ENCODE results near the gene MAPK8IP3. TPM values are rescaled to one million over a fixed set of nuclear protein-coding genes. Genes with fewer than 3 reads are reported as not detected.
A peak's percentile ranks its signal among the peaks of the same experiment; 100 is the strongest.

MAPK8IP3 gene
- total RNA-seq, 6 experiments from 2014 or later: 34.3 to 39.9 (median 37.1) TPM

- H3K27ac Mint-ChIP-seq: no peak overlapping the region
- no peak overlapping the region for H3K4me3 Mint-ChIP-seq
- peaks cover 7% of the 10 kb centered on the region for H3K36me3 Mint-ChIP-seq (ENCODE audit: low read depth)
- H3K4me1 Mint-ChIP-seq (ENCODE audit: low read depth): peaks cover 14% of the 10 kb centered on the region
- TF ChIP-seq, protein P1, sequence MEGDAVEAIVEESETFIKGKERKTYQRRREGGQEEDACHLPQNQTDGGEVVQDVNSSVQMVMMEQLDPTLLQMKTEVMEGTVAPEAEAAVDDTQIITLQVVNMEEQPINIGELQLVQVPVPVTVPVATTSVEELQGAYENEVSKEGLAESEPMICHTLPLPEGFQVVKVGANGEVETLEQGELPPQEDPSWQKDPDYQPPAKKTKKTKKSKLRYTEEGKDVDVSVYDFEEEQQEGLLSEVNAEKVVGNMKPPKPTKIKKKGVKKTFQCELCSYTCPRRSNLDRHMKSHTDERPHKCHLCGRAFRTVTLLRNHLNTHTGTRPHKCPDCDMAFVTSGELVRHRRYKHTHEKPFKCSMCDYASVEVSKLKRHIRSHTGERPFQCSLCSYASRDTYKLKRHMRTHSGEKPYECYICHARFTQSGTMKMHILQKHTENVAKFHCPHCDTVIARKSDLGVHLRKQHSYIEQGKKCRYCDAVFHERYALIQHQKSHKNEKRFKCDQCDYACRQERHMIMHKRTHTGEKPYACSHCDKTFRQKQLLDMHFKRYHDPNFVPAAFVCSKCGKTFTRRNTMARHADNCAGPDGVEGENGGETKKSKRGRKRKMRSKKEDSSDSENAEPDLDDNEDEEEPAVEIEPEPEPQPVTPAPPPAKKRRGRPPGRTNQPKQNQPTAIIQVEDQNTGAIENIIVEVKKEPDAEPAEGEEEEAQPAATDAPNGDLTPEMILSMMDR (IDR thresholded peaks at IDR 0.05): no peak
- DNase-seq: no peak
- H3K9me3 Mint-ChIP-seq: no peaks in the 10 kb centered on the region
- peaks cover 26% of the 10 kb centered on the region for H3K27me3 Mint-ChIP-seq (ENCODE audit: insufficient read depth)
Observed at GRCh38 chr16:1775006-1775845, 69.2 kb downstream of the MAPK8IP3 start.

DNA sequence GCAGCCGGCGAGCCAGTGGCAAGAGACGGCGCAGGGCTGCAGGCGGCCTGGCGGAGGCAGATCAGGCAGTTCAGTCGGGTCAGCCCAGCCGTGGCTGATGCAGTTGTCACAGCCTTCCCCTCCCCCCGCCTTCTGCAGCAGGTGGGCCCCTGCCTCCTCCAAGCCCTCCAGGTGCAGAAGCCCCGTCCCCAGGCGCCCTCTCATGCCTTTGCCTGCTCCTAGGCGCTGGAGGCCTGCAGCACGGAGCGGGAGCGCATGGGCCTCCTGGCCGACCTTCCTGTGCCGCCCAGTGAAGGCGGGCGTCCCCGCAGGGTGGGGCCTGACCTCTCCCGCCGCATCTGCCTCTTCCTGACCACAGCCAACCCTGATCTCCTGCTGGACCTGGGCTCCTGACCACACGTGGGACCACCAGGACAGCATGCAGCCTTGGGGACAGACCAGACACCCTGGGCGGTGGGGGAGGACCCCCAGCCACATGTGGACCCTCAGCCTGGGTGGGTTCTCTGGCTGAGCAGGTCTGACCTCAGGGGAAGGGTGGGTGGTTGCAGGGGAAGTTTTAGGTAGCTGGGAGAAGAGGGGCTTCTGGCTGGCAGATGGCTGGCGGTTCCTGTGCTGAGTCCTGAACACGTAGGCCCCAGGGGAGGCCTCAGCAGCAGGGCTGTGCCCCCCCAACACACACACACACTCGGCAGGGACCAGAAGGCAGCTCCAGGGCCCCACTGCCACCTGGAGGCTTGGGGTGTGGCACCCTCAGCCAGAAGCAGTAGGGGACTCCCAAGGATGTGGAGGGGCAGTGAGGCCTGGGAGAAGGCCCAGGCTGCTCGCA lies 70.1 kb downstream of the MAPK8IP3 start:
- Mint-ChIP-seq H3K27me3 (ENCODE audit: insufficient read depth) (peaks cover 28% of the 10 kb centered on the region), H3K9me3 (no peaks in the 10 kb centered on the region), H3K36me3 (ENCODE audit: low read depth) (peaks cover 7% of the 10 kb centered on the region), H3K4me1 (ENCODE audit: low read depth) (peaks cover 18% of the 10 kb centered on the region), H3K27ac (peak overlapping the region; percentile 33; the same call in 1 of the 2 replicates), H3K4me3 (no peak overlapping the region)
- TF ChIP-seq, protein P1 (IDR thresholded peaks at IDR 0.05): no peak
- DNase-seq: no peak

- TF ChIP-seq, protein P1 (IDR thresholded peaks at IDR 0.05): no peak
- no peak for DNase-seq
- no peak overlapping the region for H3K4me3 Mint-ChIP-seq
Observed at GRCh38 chr16:1776672-1776955, 70.6 kb downstream of the MAPK8IP3 start.

DNA sequence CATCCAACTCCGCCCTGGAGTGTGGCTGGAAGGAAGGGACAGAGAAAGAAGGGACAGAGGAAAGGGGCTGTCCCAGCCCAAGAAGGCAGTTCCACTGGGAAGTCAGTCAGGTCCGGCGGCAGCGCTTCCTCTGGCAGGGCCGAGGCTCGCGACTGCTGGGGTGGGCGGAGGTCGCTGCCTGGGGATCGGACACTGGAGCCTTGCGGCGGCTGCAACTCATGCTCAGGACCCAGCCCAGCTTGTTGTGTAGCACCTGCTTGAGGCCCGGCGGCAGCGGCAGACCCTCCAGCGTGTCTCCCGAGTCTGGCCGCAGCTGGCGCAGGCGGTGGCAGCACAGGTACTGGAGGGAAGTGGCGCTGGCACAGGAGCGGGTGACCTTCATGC lies 71.0 kb downstream of the MAPK8IP3 start:
- Mint-ChIP-seq H3K4me1 (ENCODE audit: low read depth) (peaks cover 23% of the 10 kb centered on the region), H3K9me3 (no peaks in the 10 kb centered on the region), H3K4me3 (no peak overlapping the region), H3K36me3 (ENCODE audit: low read depth) (peaks cover 5% of the 10 kb centered on the region), H3K27ac (no peak overlapping the region), H3K27me3 (ENCODE audit: insufficient read depth) (peaks cover 32% of the 10 kb centered on the region)
- no peak for DNase-seq
- TF ChIP-seq, protein P1 (IDR thresholded peaks at IDR 0.05): no peak

More at GRCh38 chr16:1776672-1776955, 70.6 kb downstream of the MAPK8IP3 start:
- peaks cover 7% of the 10 kb centered on the region for H3K36me3 Mint-ChIP-seq (ENCODE audit: low read depth)
- H3K9me3 Mint-ChIP-seq: no peaks in the 10 kb centered on the region
- peaks cover 24% of the 10 kb centered on the region for H3K4me1 Mint-ChIP-seq (ENCODE audit: low read depth)
- H3K27ac Mint-ChIP-seq: peak overlapping the region; percentile 33; the same call in 1 of the 2 replicates
- peaks cover 33% of the 10 kb centered on the region for H3K27me3 Mint-ChIP-seq (ENCODE audit: insufficient read depth)

GRCh38 chr16:1777375-1778199 lies 71.6 kb downstream of the MAPK8IP3 start:
- H3K27ac Mint-ChIP-seq: no peak overlapping the region
- TF ChIP-seq, protein P1 (IDR thresholded peaks at IDR 0.05): no peak
- H3K4me1 Mint-ChIP-seq (ENCODE audit: low read depth): peaks cover 18% of the 10 kb centered on the region
- no peaks in the 10 kb centered on the region for H3K36me3 Mint-ChIP-seq (ENCODE audit: low read depth)
- no peak for DNase-seq
- H3K4me3 Mint-ChIP-seq: no peak overlapping the region
- no peaks in the 10 kb centered on the region for H3K9me3 Mint-ChIP-seq
- peaks cover 30% of the 10 kb centered on the region for H3K27me3 Mint-ChIP-seq (ENCODE audit: insufficient read depth)

All from HFFc6 (cell line).